ENCODE measurements around the gene PSAP.

The PSAP gene

GRCh38 chr10:71844084-71844483 is 7.0 kb downstream of the PSAP start:
- no peak for DNase-seq

DNA sequence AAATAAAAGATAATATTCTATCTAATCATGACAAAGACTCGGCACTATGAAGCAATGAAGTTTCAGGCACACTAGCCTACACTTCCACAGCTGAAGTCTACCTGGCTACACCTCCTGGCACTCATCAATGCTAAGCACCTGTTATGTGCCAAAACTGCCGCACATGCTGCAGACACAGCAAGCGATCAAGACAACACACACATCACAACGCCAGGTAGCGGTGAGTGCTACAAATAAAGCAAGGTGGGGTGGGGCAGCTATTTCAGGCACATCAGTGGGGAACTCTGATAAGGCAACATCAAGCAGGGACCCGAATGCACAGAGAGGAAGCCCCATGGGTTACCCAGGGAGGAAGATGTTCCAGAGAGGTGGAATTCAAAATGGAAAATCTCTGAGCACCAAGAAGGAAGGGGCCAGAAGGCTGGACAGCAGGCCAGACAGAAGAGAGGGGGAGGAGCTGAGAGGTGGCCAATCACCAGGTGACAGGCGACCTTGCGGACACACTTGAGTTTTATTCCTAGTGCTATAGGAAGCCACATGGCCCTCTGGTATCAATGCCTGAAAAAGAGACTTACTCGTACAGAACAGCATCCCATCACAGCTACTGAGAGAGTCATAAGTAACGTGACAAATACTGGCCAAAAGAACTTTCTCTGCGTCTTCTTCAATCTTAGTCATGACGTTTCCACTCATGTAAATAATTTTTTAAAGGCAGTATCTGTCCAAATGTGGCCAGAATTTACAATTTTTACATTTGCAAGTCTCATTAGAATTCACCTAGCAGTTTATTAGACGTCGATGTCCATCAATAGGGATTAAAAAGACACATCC is 8.0 kb downstream of the PSAP start:
- DNase-seq, result no peak

DNA sequence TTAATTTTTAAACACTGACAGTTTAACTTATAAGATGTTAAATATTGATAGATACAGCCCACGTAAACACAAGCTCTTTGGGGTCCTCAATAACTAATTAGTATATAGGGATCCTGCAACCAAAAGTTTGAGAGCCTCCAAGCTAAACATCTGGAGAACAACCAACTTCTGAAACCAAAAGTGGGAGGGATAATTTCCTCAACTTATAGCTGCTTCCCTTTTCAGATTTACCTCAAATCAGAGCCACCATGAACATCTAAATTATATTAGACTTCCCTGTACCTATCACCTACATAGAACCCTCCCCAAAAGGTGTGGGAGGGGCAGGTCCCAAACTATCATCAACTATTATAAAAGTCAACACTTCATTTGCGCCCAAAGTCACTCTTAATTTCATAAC is 8.6 kb downstream of the PSAP start:
- no peak for DNase-seq

DNA sequence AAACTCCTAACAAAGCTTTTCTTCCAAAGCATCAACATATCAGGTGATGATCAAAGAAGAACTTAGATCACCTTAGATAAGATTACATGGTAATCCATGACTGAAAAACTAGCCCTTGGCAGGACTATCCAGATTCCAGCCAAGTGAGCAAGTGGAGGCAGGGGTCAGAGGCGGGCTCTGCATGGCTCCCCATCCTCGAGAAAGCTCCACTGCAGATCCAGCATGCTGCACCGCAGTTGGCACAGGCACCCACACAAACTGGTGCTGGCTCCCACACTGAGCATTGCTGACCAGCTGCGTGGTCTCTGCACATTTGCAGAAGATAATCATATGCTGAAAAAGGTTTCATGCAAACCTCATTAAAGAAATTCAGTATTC is 10.1 kb downstream of the PSAP start:
- no peak for DNase-seq

GRCh38 chr10:71840177-71840957 is 10.7 kb downstream of the PSAP start:
- DNase-seq, result no peak

DNA sequence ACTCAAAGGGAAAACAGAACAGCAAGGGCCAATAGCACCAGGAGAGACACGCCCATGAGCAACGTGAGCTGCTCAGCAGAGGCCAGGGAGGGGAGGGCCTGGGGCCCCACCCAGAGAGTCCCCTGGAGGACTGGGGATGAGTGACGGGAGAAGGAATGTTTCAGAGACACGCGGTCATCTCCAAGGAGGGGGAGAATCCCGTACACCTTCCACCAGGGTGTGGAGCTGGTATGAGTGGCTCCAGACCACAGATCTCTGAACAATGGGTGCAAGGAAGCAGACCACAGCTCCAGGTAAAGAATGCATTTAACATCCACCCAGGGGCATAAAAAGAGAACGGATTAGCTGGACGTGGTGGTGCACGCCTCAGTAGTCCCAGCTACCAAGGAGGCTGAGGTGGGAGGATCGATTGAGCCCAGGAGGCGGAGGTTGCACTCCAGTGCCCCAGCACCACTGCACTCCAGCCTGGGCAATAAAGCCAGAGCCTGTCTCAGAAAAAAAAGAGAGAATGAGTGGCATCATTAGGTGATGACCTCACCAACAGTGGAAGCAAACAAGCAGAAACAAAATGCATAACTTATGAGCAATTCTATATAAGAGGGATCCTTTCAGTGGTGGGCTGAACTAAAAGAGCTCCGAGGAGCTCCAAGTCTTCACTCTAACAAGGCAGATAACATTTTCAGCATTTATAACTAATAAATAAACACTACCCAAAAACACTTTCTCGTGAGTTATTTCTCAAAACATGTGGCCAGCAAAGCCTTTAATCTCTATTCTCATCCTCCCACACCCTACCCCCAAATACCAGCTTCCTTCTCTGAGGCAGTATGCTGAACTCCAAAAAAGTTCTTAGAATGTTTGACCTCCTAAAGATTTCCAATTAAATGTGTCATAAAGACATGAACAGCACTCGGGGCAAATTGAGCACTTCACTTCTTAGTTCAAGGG is 12.5 kb downstream of the PSAP start:
- DNase-seq, result no peak

DNA sequence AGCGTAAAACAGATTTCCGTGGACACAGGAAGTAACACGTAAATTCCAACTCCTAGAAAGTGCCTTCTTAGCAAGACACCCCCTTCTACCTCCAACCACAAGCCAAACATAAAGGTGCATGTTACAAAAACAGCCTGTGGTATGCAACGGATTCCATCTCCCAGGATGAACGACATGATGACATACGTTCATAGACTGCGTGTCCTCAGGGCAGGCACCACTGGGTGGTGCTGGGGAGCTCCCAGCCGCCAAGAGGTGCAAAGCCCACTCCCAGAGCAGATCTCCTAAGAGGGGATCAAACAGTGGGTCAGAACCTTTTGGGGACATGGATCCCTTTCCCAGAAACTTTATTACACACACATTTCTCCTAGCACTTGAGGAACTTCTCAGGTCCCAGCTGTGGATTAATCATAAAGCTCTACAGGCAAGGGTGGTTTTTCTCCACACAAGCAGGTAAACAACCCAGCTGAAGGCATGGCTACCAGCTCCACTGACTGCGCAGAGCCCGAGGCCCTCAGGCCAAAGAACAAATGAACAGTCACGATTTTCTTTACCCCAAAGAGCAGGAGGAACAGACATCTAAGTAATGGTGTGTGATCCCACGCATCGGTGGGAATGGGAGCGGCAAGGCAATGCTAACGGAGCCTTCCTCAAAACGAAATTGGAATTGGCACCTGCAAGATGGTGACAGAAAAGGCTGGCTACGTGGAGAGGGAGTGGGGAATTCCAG is 13.8 kb downstream of the PSAP start:
- no peak for DNase-seq

GRCh38 chr10:71836596-71836974 is 14.5 kb downstream of the PSAP start:
- DNase-seq, result no peak

- no peak for DNase-seq
Observed at GRCh38 chr10:71835671-71836595, 15.1 kb downstream of the PSAP start.

- DNase-seq, result no peak
Observed at GRCh38 chr10:71834343-71834674, 16.7 kb downstream of the PSAP start.

DNA sequence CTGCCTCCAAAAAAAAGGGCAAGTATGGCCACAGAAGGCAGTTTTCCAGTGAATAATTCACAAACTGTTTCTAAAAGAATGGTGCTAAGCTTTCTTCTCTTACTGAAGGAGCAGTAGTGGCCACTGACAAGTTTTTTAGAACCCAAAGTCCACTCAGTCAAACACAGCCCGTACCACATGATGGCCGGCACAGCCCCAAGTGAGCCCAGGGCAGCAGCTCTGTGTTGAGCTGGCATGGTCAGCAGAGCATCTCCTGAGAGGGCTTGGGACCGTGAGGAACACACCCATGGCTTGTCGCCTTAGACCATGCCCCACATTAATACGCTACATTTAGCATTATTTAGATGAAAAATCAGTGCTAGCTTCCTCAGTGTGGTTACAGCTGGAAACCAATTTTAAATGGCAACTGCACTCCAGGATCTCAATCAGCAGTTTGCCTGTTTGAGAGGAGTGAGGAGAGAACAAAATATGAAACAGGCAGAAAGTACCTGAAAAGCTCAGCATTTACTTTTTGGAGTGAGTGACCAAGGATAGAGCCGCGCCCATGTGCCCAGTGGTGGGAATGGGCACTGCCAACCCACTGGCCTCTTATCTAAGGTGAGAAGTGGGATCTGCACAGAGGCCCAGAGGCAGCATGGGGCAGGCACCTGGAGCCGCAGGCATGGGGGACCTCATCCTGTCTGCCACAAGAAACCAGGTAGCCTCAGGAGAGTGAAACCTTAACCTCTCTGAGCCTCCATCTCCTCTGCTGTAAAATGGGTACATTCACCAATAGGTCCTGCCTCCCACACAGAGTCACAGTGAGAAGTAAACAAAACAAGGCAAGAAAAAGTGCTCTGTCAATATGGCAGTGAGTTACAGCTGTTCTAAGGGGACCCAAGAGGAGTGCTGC is 17.4 kb downstream of the PSAP start:
- DNase-seq, result no peak

- DNase-seq, result no peak
Observed at GRCh38 chr10:71832967-71833366, 18.1 kb downstream of the PSAP start.

DNA sequence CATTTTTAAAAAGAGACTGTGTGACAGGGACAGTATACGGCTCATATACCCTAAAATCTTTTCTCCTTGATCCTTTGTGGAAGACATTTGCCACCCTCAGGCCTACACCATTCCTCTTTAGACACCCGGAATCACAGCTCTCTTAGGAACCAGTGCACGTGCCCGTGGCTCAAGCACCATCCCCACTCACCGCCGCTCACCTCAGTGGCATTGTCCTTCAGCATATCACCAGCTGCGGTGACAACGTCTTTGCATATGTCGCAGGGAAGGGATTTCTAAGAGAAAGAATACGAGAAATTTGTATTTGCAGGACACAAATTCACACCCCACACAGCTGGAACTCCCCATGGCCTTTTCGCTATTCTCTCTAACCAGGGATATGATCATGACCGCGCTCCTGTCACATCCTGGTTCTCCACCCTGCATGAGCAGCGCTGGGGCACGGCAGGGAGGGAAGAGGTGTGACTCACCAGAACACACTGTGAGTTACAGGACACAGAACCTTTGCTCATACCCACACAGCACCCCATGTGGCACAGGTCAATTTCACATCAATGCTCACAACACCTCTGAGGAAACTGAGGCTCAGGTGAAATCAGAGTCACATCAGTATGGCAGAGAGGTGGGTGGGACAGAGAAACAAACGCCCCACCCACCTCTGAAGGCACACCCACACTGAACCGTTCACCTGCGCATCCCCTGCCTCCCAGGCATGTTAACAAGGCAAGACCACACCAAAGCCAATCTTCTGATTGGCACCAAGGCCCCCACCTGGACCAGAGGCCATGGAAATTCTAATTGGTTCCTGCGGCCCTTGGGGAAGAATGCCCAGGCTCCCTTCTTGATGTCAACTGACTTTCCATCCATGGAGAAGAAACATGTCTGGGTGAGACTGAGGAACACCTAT is 19.2 kb downstream of the PSAP start:
- DNase-seq, result no peak

DNA sequence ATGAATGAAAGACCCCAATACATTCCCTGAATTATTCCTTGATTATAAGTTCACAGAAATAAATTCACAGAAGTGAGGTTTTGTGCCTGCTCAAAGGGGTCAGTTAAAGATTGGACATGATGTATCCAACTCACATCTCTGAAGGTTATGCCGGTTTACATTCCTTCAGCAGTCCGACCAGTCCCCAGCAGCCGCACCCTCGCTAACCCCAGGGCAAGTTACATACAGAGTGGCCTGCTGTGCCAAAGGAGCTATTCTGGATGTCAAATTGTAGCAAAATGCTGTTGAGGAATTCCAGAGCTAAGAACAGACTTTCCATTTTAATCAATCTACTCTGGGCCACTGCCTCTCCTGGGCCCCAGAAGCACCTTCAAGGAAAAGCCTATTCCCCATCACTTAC is 20.3 kb downstream of the PSAP start:
- no peak for DNase-seq

DNA sequence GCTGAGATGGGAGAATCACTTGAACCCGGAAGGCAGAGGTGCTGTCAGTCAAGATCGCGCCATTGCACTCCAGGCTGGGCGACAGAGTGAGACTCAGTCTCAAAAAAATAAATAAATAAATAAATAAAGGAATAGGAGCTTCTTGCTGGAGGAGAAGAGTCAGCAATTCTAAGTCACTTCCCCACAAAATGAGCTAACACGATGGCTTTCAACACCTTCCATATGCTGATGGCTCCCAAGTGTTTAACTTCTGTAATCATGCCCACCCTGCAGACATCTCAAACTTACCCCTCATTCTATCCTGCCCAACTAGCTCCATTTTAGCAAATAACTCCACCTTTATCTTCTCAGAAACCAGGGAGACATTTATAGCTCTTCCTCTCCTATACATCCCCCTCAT is 21.2 kb downstream of the PSAP start:
- DNase-seq, result no peak

GRCh38 chr10:71829171-71829570 is 21.9 kb downstream of the PSAP start:
- no peak for DNase-seq

DNA sequence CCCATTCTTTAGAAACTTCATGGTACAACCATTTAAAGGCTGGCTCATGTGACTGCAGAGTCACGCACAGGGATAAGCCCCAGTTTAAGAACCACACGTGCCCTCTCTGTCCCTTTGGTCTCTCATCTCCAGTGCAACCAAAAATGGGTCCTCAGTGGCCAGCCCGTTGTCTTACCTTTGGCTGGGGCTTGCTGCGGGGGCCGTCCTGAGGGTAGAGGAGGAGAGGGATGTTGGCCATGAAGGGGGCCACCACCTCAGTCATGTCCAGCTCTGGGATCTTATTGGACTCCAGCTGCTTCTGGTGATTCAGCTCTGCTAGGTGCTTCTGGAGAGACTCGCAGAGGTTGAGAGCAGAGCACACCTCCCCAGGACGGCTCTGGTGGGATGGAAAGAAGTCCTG is 22.3 kb downstream of the PSAP start:
- no peak for DNase-seq

DNA sequence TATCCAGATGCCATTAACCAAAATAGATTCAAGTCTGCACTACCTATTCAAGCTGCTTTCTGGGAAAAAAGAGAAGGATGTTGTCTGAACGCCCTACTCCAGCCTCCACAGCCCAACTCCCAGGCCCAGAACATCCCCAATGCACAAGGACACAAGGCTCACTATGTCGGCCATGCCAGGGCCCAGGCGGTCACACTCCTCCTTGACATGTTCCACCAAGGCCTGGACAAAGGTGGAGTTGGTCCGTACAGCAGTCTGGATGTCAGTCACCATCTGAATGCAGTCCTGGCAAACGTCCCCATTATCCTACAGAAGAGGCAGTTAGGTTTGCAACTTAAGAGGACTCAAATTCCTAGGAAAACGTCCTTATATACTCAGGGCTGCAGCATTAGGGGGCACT is 23.2 kb downstream of the PSAP start:
- DNase-seq, result no peak

DNA sequence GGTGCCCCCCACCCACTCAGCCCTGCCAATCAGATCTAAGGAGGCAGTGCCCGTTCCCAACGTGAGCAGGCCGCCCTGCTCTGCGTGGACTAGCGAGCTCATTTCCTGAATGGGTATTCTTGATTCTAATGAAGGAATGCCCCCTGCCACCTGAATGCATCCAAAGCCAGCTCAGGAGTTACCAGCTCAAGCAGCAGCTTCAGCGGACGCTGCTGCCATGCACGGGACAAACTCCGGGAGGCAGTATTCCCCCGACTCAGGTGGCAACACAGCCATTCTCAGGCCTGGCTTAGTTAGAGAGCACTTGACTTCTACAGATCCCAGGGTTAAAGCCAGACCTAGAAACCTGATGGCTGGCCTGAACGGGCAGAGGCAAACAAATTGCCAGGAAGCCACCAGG is 25.8 kb downstream of the PSAP start:
- no peak for DNase-seq

Data from KG1 (cell line).